GM12878 (cell line): ENCODE measurements around the gene STAT4. TPM values are rescaled to one million over a fixed set of nuclear protein-coding genes. Genes with fewer than 3 reads are reported as not detected.

Source experiments
- ATAC-seq: fragments of 200-7000 bp; cut with Tn5 transposase; 3 replicates; pipeline ENCODE4 v1.9.1; 2020; ENCODE audit warnings: mild to moderate bottlenecking, moderate library complexity
- BruUV-seq: library from RNA; stranded (reverse); fragments of 400-500 nt; replicated peaks from 2 replicates; lab custom pipeline; 2021; lab: Mats Ljungman, UMichigan
- CTCF ChIA-PET: fragments of 300-600 bp; sonication (Branson Sonifier 250); formaldehyde crosslinking; extraction: SDS; loops from one replicate; lab custom pipeline; 2021; ENCODE audit warnings: inconsistent platforms; lab: Yijun Ruan, JAX
- POLR2A ChIA-PET: fragments of 350-600 bp; formaldehyde crosslinking; extraction: SDS; loops from one replicate; lab custom pipeline; 2021; ENCODE audit warnings: inconsistent platforms; lab: Charles Lee
- RAD21 ChIA-PET: fragments of 300-600 bp; sonication (Branson Sonifier 250); formaldehyde crosslinking; loops from one replicate; lab custom pipeline; 2023; ENCODE audit warnings: antibody characterized with exemption; ENCODE audit not compliant: unreplicated experiment; lab: Charles Lee
- SMC1A ChIA-PET: fragments of 300-600 bp; sonication (Branson Sonifier 250); formaldehyde crosslinking; loops from one replicate; lab custom pipeline; 2023; ENCODE audit not compliant: unreplicated experiment, uncharacterized antibody; lab: Charles Lee
- DNase-seq: peaks from one replicate; pipeline ENCODE4 v3.0.0-alpha.2; 2011; ENCODE audit warnings: low read depth, low spot score
- FAIRE-seq: peaks from 3 replicates; lab custom pipeline; 2011; peaks lifted over from hg19 to GRCh38; lab: Jason Lieb, UNC
- H2AFZ ChIP-seq: 2 replicates; pipeline ENCODE4 v1.6.0; 2011; ENCODE audit warnings: low read depth, low read length, control low read depth; ENCODE audit not compliant: control insufficient read depth
- H3K27ac ChIP-seq: 2 replicates; pipeline ENCODE4 v1.5.1; 2011; ENCODE audit warnings: control low read depth; ENCODE audit not compliant: control insufficient read depth, insufficient read depth
- H3K27me3 ChIP-seq, 2 experiments: replicated peaks in 1 of 2; 2 replicates each; pipeline versions ENCODE4 v1.6.0 to v1.6.1; 2011; ENCODE audit warnings: low read length in 1 of 2; ENCODE audit not compliant: control insufficient read depth in 2 of 2, insufficient read depth in 2 of 2
- H3K36me3 ChIP-seq, 2 experiments: 2 replicates each; pipeline ENCODE4 v1.5.1; 2011; ENCODE audit warnings: low read length in 1 of 2; ENCODE audit not compliant: control insufficient read depth in 2 of 2, insufficient read depth in 2 of 2
- H3K4me1 ChIP-seq: 2 replicates; pipeline ENCODE4 v1.6.1; 2011; ENCODE audit warnings: mild to moderate bottlenecking, low read length, moderate library complexity, mixed read lengths; ENCODE audit not compliant: control insufficient read depth, insufficient read depth
- H3K4me2 ChIP-seq: 2 replicates; pipeline ENCODE4 v1.6.0; 2011; ENCODE audit warnings: control low read depth; ENCODE audit not compliant: control insufficient read depth, insufficient read depth
- H3K4me3 ChIP-seq: fragments of 200-600 bp; sonication (generic); 2 replicates; pipeline ENCODE4 v1.5.1; 2016
- H3K79me2 ChIP-seq: 2 replicates; pipeline ENCODE4 v1.6.0; 2011; ENCODE audit warnings: low read length; ENCODE audit not compliant: control insufficient read depth, insufficient read depth
- H3K9ac ChIP-seq: 2 replicates; pipeline ENCODE4 v1.8.0; 2011; ENCODE audit warnings: low read length, control low read depth, mixed read lengths; ENCODE audit not compliant: control insufficient read depth, insufficient read depth
- H3K9me3 ChIP-seq: replicated peaks from 3 replicates; pipeline ENCODE4 v1.5.1; 2011; ENCODE audit warnings: mild to moderate bottlenecking, low read length; ENCODE audit not compliant: control insufficient read depth, insufficient read depth
- H4K20me1 ChIP-seq: 2 replicates; pipeline ENCODE4 v1.6.0; 2011; ENCODE audit not compliant: control insufficient read depth, insufficient read depth
- E2F8 ChIP-seq: fragments of 450-650 bp; IDR thresholded peaks from 2 replicates; pipeline ENCODE4 v1.6.1; 2018; ENCODE audit warnings: mild to moderate bottlenecking, low read depth, moderate library complexity; ENCODE audit not compliant: partially characterized antibody
- ELK1 ChIP-seq: IDR thresholded peaks from 2 replicates; pipeline ENCODE4 v1.6.1; 2012; ENCODE audit warnings: low read depth, low read length, improper control_type of control experiment
- KLF5 ChIP-seq: fragments of 450-650 bp; IDR thresholded peaks from 2 replicates; pipeline ENCODE4 v1.6.1; 2014; ENCODE audit warnings: mild to moderate bottlenecking; ENCODE audit not compliant: partially characterized antibody
- MTA3 ChIP-seq: IDR thresholded peaks from 2 replicates; pipeline ENCODE4 v1.6.1; 2012; ENCODE audit warnings: low read length, inconsistent platforms, borderline replicate concordance
- POLR2A ChIP-seq: IDR thresholded peaks from 2 replicates; pipeline ENCODE4 v1.6.1; 2011; ENCODE audit warnings: low read depth, mild to moderate bottlenecking, low read length
- POLR2AphosphoS5 ChIP-seq: IDR thresholded peaks from 2 replicates; pipeline ENCODE4 v1.6.1; 2011; ENCODE audit warnings: mild to moderate bottlenecking, low read length, inconsistent platforms
- RAD51 ChIP-seq: fragments of 450-650 bp; IDR thresholded peaks from 2 replicates; pipeline ENCODE4 v1.6.1; 2016; ENCODE audit warnings: moderate library complexity, mild to moderate bottlenecking, inconsistent platforms
- SPI1 ChIP-seq: IDR thresholded peaks from 2 replicates; pipeline ENCODE4 v1.6.1; 2011; ENCODE audit warnings: low read depth, mild to moderate bottlenecking, low read length, moderate library complexity, borderline replicate concordance; ENCODE audit not compliant: insufficient read depth
- ZBTB33 ChIP-seq: fragments of 450-650 bp; IDR thresholded peaks from 2 replicates; pipeline ENCODE4 v1.6.1; 2017; ENCODE audit warnings: mild to moderate bottlenecking
- ZNF217 ChIP-seq: fragments of 450-650 bp; IDR thresholded peaks from 2 replicates; pipeline ENCODE4 v1.6.1; 2017; ENCODE audit warnings: antibody characterized with exemption, mild to moderate bottlenecking
- WGBS: methylation state at CpG from one replicate; pipeline ENCODE4 v1.1.6; 2016; ENCODE audit warnings: low lambda C conversion rate; ENCODE audit not compliant: insufficient replicate concordance, insufficient coverage; ENCODE audit errors: missing lambda C conversion rate; 5-methylcytosine and 5-hydroxymethylcytosine counted together
- in situ Hi-C: fragments of 300-500 bp; cut with MboI; formaldehyde crosslinking; loops from 9 replicates; pipeline ENCODE4 v1.14.3; 2018; ENCODE audit warnings: mixed read lengths
- intact Hi-C: fragments of 100-400 bp; cut with micrococcal nuclease; formaldehyde crosslinking; loops from one replicate; pipeline ENCODE4 v1.14.2; 2022; ENCODE audit not compliant: unreplicated experiment
- polyA plus RNA-seq, 11 experiments: library from polyadenylated mRNA; depleted of rRNA in 4 of 11; unstranded in 6 of 11; stranded (reverse) in 5 of 11; fragments of >200 nt; fragmentation: Nextera tagmentation in 4 of 11; fragmentation: Illumina TruSeq in 1 of 11; extraction: Ambion mirVana in 4 of 11; extraction: Trizol in 1 of 11; gene quantifications; 1 replicate in 1 of 11; 2 replicates in 10 of 11; pipeline versions ENCODE4 v1.2.1 to v1.2.3, GENCODE V29; 2011 to 2016; ENCODE audit warnings: inconsistent platforms in 2 of 11, missing spikeins in 2 of 11, low read depth in 1 of 11
- total RNA-seq, 4 experiments: library from RNA; depleted of rRNA in 3 of 4; stranded (reverse); fragments of >200 nt in 3 of 4; fragmentation: Illumina TruSeq in 1 of 4; extraction: Trizol in 1 of 4; gene quantifications; 2 replicates each; pipeline versions ENCODE4 v1.2.1 to v1.2.3, GENCODE V29; 2013 to 2021

STAT4 gene
- total and polyA plus RNA-seq, 10 of the 15 experiments (the other 5 are each of a cell fraction or from before 2014, with no cell fraction given), result 3.1 to 9.3 (median 7.1) TPM

GRCh38 chr2:190999058-190999457 lies 151.7 kb downstream of the STAT4 start:
- no peak for ATAC-seq
- WGBS, result 80% methylated on average over 7 of the region's 7 CpGs
- Histone ChIP-seq H3K4me3 (no peak overlapping the region), H3K4me2 (no peak overlapping the region), H3K27me3 (no peaks in the 10 kb centered on the region), H4K20me1 (peaks cover 26% of the 10 kb centered on the region), H3K4me1 (peaks cover 2% of the 10 kb centered on the region; the same call in 1 of the 2 replicates), H3K79me2 (peaks cover 17% of the 10 kb centered on the region), H3K27ac (no peak overlapping the region), H3K9me3 (peaks cover 12% of the 10 kb centered on the region), H3K36me3 (peaks cover 44 to 84% of the 10 kb centered on the region in 2 experiments), H2AFZ (no peak overlapping the region), H3K9ac (no peak overlapping the region)
- intact Hi-C loops, result no loop called here
- RAD21 ChIA-PET, result no interaction called here
- no peak for FAIRE-seq
- SMC1A ChIA-PET, result interaction anchor here (1.6 kb wide), 1 partner anchor 15 kb away, joined by 4 read pairs; no protein-coding TSS in a partner anchor
- BruUV-seq, result no TSS peak
- no peak for DNase-seq
- in situ Hi-C loops, result no loop called here
- TF ChIP-seq KLF5 (no peak), POLR2A (0 out of 2 replicates have a peak, but pooled peaks have one; percentile 47), POLR2AphosphoS5 (peak; percentile 81)
- CTCF ChIA-PET, result no interaction called here
- POLR2A ChIA-PET, result no interaction called here

- Histone ChIP-seq H3K4me3 (no peak overlapping the region), H3K27ac (no peak overlapping the region), H3K9me3 (peaks cover 3% of the 10 kb centered on the region; the same call in 2 of the 3 replicates), H4K20me1 (peaks cover 16% of the 10 kb centered on the region), H3K9ac (no peak overlapping the region), H3K79me2 (peaks cover 12% of the 10 kb centered on the region), H2AFZ (no peak overlapping the region), H3K36me3 (peaks cover 43 to 78% of the 10 kb centered on the region in 2 experiments), H3K27me3 (no peaks in the 10 kb centered on the region), H3K4me1 (peaks cover 2% of the 10 kb centered on the region; the same call in 1 of the 2 replicates), H3K4me2 (no peak overlapping the region)
- ChIA-PET SMC1A (interaction anchor here (1.2 to 1.6 kb wide), 3 partner anchors 11 to 37 kb away, joined by 3 to 4 read pairs (median 4); no protein-coding TSS in a partner anchor), POLR2A (interaction anchor here (0.6 kb wide), 1 partner anchor 92 kb away, joined by 3 read pairs; no protein-coding TSS in a partner anchor), RAD21 (no interaction called here), CTCF (interaction anchor here (1.1 to 1.9 kb wide), 3 partner anchors 15 to 196 kb away, joined by 3 to 4 read pairs (median 3); no protein-coding TSS in a partner anchor)
- in situ Hi-C loops, result no loop called here
- DNase-seq (no peak), ATAC-seq (no peak), FAIRE-seq (no peak)
- intact Hi-C loops, result no loop called here
- BruUV-seq, result no TSS peak
- 84% methylated on average over 8 of the region's 8 CpGs for WGBS
- TF ChIP-seq MTA3 (no peak), POLR2A (0 out of 2 replicates have a peak, but pooled peaks have one; percentile 26), POLR2AphosphoS5 (peak; percentile 2; the same call in 1 of the 2 replicates), ZNF217 (no peak), SPI1 (no peak), E2F8 (no peak), RAD51 (no peak), ELK1 (no peak), ZBTB33 (no peak)
Observed at GRCh38 chr2:190997526-190998113, 153.2 kb downstream of the STAT4 start.
